Naive B cell (primary cell): ENCODE data around the gene OR4K13. TPM values are rescaled to one million over a fixed set of nuclear protein-coding genes. Genes with fewer than 3 reads are reported as not detected.

Experiments used
- polyA plus RNA-seq, 6 donors: library from polyadenylated mRNA; unstranded; fragments of 300-500 nt; fragmentation: Illumina TruSeq; gene quantifications; one replicate each; pipeline ENCODE4 v1.2.3, GENCODE V29; 2021; ENCODE audit warnings: low read depth in 6 of 6

Gene OR4K13
- polyA plus RNA-seq, 6 donors from 2014 or later: not detected

Other genes with a start within 250 kb of the OR4K13 start
- gene OR4N2, start 232.3 kb downstream of the OR4K13 start, polyA plus RNA-seq: not detected
- gene OR4K2, start 160.9 kb downstream of the OR4K13 start, polyA plus RNA-seq: not detected
- gene OR4K5, start 115.4 kb downstream of the OR4K13 start, polyA plus RNA-seq: not detected
- gene OR4K1, start 105.1 kb downstream of the OR4K13 start, polyA plus RNA-seq: not detected
- gene OR4K15, start 60.4 kb downstream of the OR4K13 start, polyA plus RNA-seq: not detected
- gene OR4Q2, start 33.9 kb downstream of the OR4K13 start, polyA plus RNA-seq: not detected
- gene OR4K14, start 16.7 kb downstream of the OR4K13 start, polyA plus RNA-seq: not detected
- not detected for gene OR4L1, start 24.0 kb upstream of the OR4K13 start, polyA plus RNA-seq
- gene OR4K17, start 74.7 kb upstream of the OR4K13 start, polyA plus RNA-seq: not detected
- not detected for gene OR4N5, start 102.8 kb upstream of the OR4K13 start, polyA plus RNA-seq
- not detected for gene OR11G2, start 154.9 kb upstream of the OR4K13 start, polyA plus RNA-seq
- not detected for gene OR11H6, start 187.7 kb upstream of the OR4K13 start, polyA plus RNA-seq
- not detected for gene OR11H7, start 192.9 kb upstream of the OR4K13 start, polyA plus RNA-seq
- gene OR11H4, start 203.2 kb upstream of the OR4K13 start, polyA plus RNA-seq: not detected